Thyroid gland (tissue), 4 donors: ENCODE results near the gene FRRS1L.

Experiments
- POLR2A ChIP-seq, 2 donors: fragments of 450-650 bp; IDR thresholded peaks; one replicate each; pipeline ENCODE4 v1.6.1; 2017; ENCODE audit warnings: antibody characterized with exemption in 2 of 2, mild to moderate bottlenecking in 2 of 2, moderate library complexity in 1 of 2
- TF ChIP-seq, protein P1 (sequence below), 6 experiments: fragments of 200-600 bp in 3 of 6; fragments of 450-650 bp in 3 of 6; sonication (generic) in 3 of 6; IDR thresholded peaks; one replicate each; pipeline ENCODE4 v1.5.1; 2016 to 2019; ENCODE audit warnings: antibody characterized with exemption in 6 of 6, mild to moderate bottlenecking in 2 of 6, inconsistent platforms in 1 of 6, moderate library complexity in 1 of 6

DNA sequence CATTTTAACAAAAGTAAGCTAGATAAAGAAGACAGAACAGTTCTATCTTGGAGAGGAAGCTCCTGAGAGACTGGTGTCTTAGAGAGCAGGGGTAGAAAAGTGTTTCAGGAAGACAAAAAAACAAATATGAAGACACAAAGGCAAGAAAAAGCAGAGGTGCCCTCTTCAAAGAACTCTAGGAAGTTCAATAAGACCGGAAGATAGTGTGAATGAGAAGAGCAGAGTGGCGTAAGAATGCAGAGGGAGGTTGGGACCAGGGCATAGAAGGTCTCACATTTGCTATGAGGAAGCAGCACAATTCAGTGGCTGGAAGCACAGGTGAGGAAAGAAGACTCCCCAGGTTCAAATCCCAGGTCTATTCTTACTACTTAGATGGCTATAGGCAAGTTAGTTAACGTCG, 69.9 kb downstream of the FRRS1L start:
- TF ChIP-seq, protein P1, sequence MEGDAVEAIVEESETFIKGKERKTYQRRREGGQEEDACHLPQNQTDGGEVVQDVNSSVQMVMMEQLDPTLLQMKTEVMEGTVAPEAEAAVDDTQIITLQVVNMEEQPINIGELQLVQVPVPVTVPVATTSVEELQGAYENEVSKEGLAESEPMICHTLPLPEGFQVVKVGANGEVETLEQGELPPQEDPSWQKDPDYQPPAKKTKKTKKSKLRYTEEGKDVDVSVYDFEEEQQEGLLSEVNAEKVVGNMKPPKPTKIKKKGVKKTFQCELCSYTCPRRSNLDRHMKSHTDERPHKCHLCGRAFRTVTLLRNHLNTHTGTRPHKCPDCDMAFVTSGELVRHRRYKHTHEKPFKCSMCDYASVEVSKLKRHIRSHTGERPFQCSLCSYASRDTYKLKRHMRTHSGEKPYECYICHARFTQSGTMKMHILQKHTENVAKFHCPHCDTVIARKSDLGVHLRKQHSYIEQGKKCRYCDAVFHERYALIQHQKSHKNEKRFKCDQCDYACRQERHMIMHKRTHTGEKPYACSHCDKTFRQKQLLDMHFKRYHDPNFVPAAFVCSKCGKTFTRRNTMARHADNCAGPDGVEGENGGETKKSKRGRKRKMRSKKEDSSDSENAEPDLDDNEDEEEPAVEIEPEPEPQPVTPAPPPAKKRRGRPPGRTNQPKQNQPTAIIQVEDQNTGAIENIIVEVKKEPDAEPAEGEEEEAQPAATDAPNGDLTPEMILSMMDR (IDR thresholded peaks at IDR 0.05) = no peak
- TF ChIP-seq POLR2A (IDR thresholded peaks at IDR 0.05) = no peak
